HEK293 (cell line): ENCODE results near the gene SNORC.

Experiments
- CTCF ChIA-PET: fragments of 350-600 bp; formaldehyde crosslinking; extraction: SDS; loops from one replicate; lab custom pipeline; 2021; ENCODE audit warnings: antibody characterized with exemption; lab: Yijun Ruan, JAX
- POLR2A ChIA-PET: fragments of 300-600 bp; formaldehyde crosslinking; extraction: SDS; loops from one replicate; lab custom pipeline; 2020; ENCODE audit warnings: antibody characterized with exemption, inconsistent platforms; lab: Yijun Ruan, JAX
- H3K27ac ChIP-seq: fragments of 200-500 bp; sonication (Bioruptor generic); 2 replicates; pipeline ENCODE4 v1.5.1; 2014; ENCODE audit warnings: low read depth, low read length, control low read depth, inconsistent platforms; ENCODE audit errors: extremely low read depth
- H3K36me3 ChIP-seq, 2 experiments: fragments of 200-500 bp in 1 of 2; sonication (Bioruptor generic) in 1 of 2; 1 replicate in 1 of 2; 2 replicates in 1 of 2; pipeline ENCODE4 v1.5.1; 2014 to 2017; ENCODE audit warnings: inconsistent platforms in 2 of 2, low read length in 2 of 2; ENCODE audit not compliant: control insufficient read depth in 2 of 2, insufficient read depth in 1 of 2
- H3K4me1 ChIP-seq: fragments of 200-500 bp; sonication (Bioruptor generic); 2 replicates; pipeline ENCODE4 v1.5.1; 2014; ENCODE audit warnings: mild to moderate bottlenecking, low read length, inconsistent platforms; ENCODE audit not compliant: control insufficient read depth, insufficient read depth
- H3K4me3 ChIP-seq: 2 replicates; pipeline ENCODE4 v1.5.1; 2011; ENCODE audit warnings: low read depth, mild to moderate bottlenecking, control low read depth, low read length, moderate library complexity
- H3K9me3 ChIP-seq: fragments of 200-500 bp; sonication (Bioruptor generic); 2 replicates; pipeline ENCODE4 v1.5.1; 2014; ENCODE audit warnings: low read depth, low read length, inconsistent platforms; ENCODE audit not compliant: control insufficient read depth, insufficient read depth
- ATF2 ChIP-seq: fragments of 450-650 bp; formaldehyde crosslinking; IDR thresholded peaks from 2 replicates; pipeline ENCODE4 v1.5.1; 2016; ENCODE audit warnings: missing biosample characterization, missing genetic modification characterization, low read depth
- IKZF3 ChIP-seq: fragments of 450-650 bp; IDR thresholded peaks from 2 replicates; pipeline ENCODE4 v1.5.0; 2018; ENCODE audit warnings: missing biosample characterization, mild to moderate bottlenecking, missing genetic modification characterization, moderate library complexity
- YY2 ChIP-seq: fragments of 450-650 bp; formaldehyde crosslinking; IDR thresholded peaks from 2 replicates; pipeline ENCODE4 v1.5.1; 2016; ENCODE audit warnings: missing biosample characterization, missing genetic modification characterization
- ZBTB21 ChIP-seq: fragments of 450-650 bp; formaldehyde crosslinking; IDR thresholded peaks from 2 replicates; pipeline ENCODE4 v1.5.1; 2017; ENCODE audit warnings: missing biosample characterization, missing genetic modification characterization
- ZFHX2 ChIP-seq: fragments of 450-650 bp; formaldehyde crosslinking; conservative IDR thresholded peaks from 2 replicates; pipeline ENCODE4 v1.5.1; 2016; ENCODE audit warnings: missing biosample characterization, missing genetic modification characterization
- ZIC2 ChIP-seq: fragments of 450-650 bp; formaldehyde crosslinking; IDR thresholded peaks from 2 replicates; pipeline ENCODE4 v1.5.1; 2016; ENCODE audit warnings: missing biosample characterization, missing genetic modification characterization
- ZNF133 ChIP-seq: fragments of 450-650 bp; formaldehyde crosslinking; IDR thresholded peaks from 2 replicates; pipeline ENCODE4 v1.5.1; 2016; ENCODE audit warnings: missing biosample characterization, missing genetic modification characterization
- ZNF16 ChIP-seq: fragments of 450-650 bp; formaldehyde crosslinking; IDR thresholded peaks from 2 replicates; pipeline ENCODE4 v1.5.1; 2016; ENCODE audit warnings: low read depth, missing biosample characterization, missing genetic modification characterization
- ZNF18 ChIP-seq: fragments of 450-650 bp; formaldehyde crosslinking; IDR thresholded peaks from 2 replicates; pipeline ENCODE4 v1.5.1; 2016; ENCODE audit warnings: missing biosample characterization, missing genetic modification characterization
- ZNF19 ChIP-seq: fragments of 450-650 bp; formaldehyde crosslinking; IDR thresholded peaks from 2 replicates; pipeline ENCODE4; 2016; ENCODE audit warnings: missing biosample characterization, missing genetic modification characterization, low read depth
- ZNF202 ChIP-seq: fragments of 450-650 bp; formaldehyde crosslinking; IDR thresholded peaks from 2 replicates; pipeline ENCODE4 v1.5.1; 2016; ENCODE audit warnings: missing biosample characterization, missing genetic modification characterization, borderline replicate concordance
- ZNF221 ChIP-seq: fragments of 450-650 bp; formaldehyde crosslinking; IDR thresholded peaks from 2 replicates; pipeline ENCODE4 v1.5.1; 2017; ENCODE audit warnings: missing biosample characterization, missing genetic modification characterization, borderline replicate concordance
- ZNF560 ChIP-seq: fragments of 450-650 bp; formaldehyde crosslinking; IDR thresholded peaks from 2 replicates; pipeline ENCODE4 v1.5.1; 2017; ENCODE audit warnings: missing biosample characterization, missing genetic modification characterization, borderline replicate concordance
- ZNF561 ChIP-seq: fragments of 450-650 bp; IDR thresholded peaks from 2 replicates; pipeline ENCODE4 v1.5.1; 2018; ENCODE audit warnings: missing biosample characterization, missing genetic modification characterization, borderline replicate concordance
- ZNF571 ChIP-seq: fragments of 450-650 bp; formaldehyde crosslinking; IDR thresholded peaks from 2 replicates; pipeline ENCODE4 v1.5.0; 2017; ENCODE audit warnings: missing biosample characterization, missing genetic modification characterization
- ZNF585B ChIP-seq: fragments of 450-650 bp; formaldehyde crosslinking; IDR thresholded peaks from 2 replicates; pipeline ENCODE4 v1.5.1; 2016; ENCODE audit warnings: missing biosample characterization, missing genetic modification characterization
- ZNF664 ChIP-seq: fragments of 450-650 bp; formaldehyde crosslinking; IDR thresholded peaks from 2 replicates; pipeline ENCODE4 v1.5.1; 2016; ENCODE audit warnings: missing biosample characterization, missing genetic modification characterization
- ZNF704 ChIP-seq: fragments of 450-650 bp; formaldehyde crosslinking; IDR thresholded peaks from 2 replicates; pipeline ENCODE4 v1.5.1; 2016; ENCODE audit warnings: missing biosample characterization, missing genetic modification characterization
- ZNF837 ChIP-seq: fragments of 450-650 bp; formaldehyde crosslinking; IDR thresholded peaks from 2 replicates; pipeline ENCODE4 v1.5.1; 2016; ENCODE audit warnings: missing biosample characterization, missing genetic modification characterization
- ZNF843 ChIP-seq: fragments of 450-650 bp; formaldehyde crosslinking; IDR thresholded peaks from 2 replicates; pipeline ENCODE4 v1.5.1; 2016; ENCODE audit warnings: missing biosample characterization, missing genetic modification characterization
- ZSCAN4 ChIP-seq: fragments of 450-650 bp; formaldehyde crosslinking; IDR thresholded peaks from 2 replicates; pipeline ENCODE4 v1.5.1; 2017; ENCODE audit warnings: missing biosample characterization, missing genetic modification characterization
- ZXDB ChIP-seq: fragments of 450-650 bp; formaldehyde crosslinking; IDR thresholded peaks from 2 replicates; pipeline ENCODE4 v1.5.1; 2016; ENCODE audit warnings: missing biosample characterization, missing genetic modification characterization

The SNORC gene

GRCh38 chr2:232888099-232888836 lies 18.2 kb downstream of the SNORC start:
- Histone ChIP-seq H3K9me3 (no peaks in the 10 kb centered on the region), H3K36me3 (peaks cover 0 to 31% of the 10 kb centered on the region in 2 experiments; a peak in 2 of 3 replicates), H3K27ac (no peak overlapping the region), H3K4me1 (no peaks in the 10 kb centered on the region), H3K4me3 (no peak overlapping the region)
- POLR2A ChIA-PET: no interaction called here
- CTCF ChIA-PET: no interaction called here
- peak; percentile 37; the same call in 1 of the 2 replicates for TF ChIP-seq ZNF18 (tag by site-specific recombination)
- TF ChIP-seq ZSCAN4 (tag by site-specific recombination): 0 out of 2 replicates have a peak, but pooled peaks have one; percentile 42
- no peak for TF ChIP-seq ZNF837 (tag by site-specific recombination)
- no peak for TF ChIP-seq IKZF3

- ChIA-PET POLR2A (no interaction called here), CTCF (no interaction called here)
- Histone ChIP-seq H3K4me3 (no peak overlapping the region), H3K27ac (no peak overlapping the region), H3K36me3 (peaks cover 0 to 26% of the 10 kb centered on the region in 2 experiments; a peak in 2 of 3 replicates), H3K4me1 (no peaks in the 10 kb centered on the region)
- TF ChIP-seq ZNF202 (no peak), ZNF19 (no peak), ZNF704 (tag by site-specific recombination) (no peak), ZNF560 (tag by site-specific recombination) (no peak), ZNF133 (no peak), ZXDB (no peak), ZNF664 (tag by site-specific recombination) (no peak), ATF2 (tag by site-specific recombination) (no peak), ZNF843 (tag by site-specific recombination) (no peak), ZNF585B (tag by site-specific recombination) (no peak), ZIC2 (tag by site-specific recombination) (no peak), ZNF221 (tag by site-specific recombination) (no peak), ZNF16 (tag by site-specific recombination) (no peak), ZNF571 (tag by site-specific recombination) (no peak), ZFHX2 (tag by site-specific recombination) (no peak), YY2 (tag by site-specific recombination) (no peak), ZNF561 (tag by site-specific recombination) (no peak), IKZF3 (no peak), ZBTB21 (tag by site-specific recombination) (no peak)
- TF ChIP-seq, all 188 proteins: peak for 0
- H3K9me3 ChIP-seq: no peaks in the 10 kb centered on the region
Measured at GRCh38 chr2:232888839-232889529, 18.9 kb downstream of the SNORC start.
